Sigmoid colon (tissue), 4 donors: ENCODE data around the gene SBK1.

ENCODE experiments used
- CTCF ChIP-seq, 4 experiments: fragments of 450-650 bp in 3 of 4; fragments of 200-600 bp in 1 of 4; IDR thresholded peaks; one replicate each; pipeline ENCODE4 v1.5.1; 2016 to 2019; ENCODE audit warnings: antibody characterized with exemption in 4 of 4, mild to moderate bottlenecking in 3 of 4, moderate library complexity in 2 of 4
- POLR2AphosphoS5 ChIP-seq, 4 donors: sonication (generic); formaldehyde crosslinking; IDR thresholded peaks; one replicate each; pipeline ENCODE4 v1.6.1; 2017; ENCODE audit warnings: antibody characterized with exemption in 4 of 4

- TF ChIP-seq CTCF (IDR thresholded peaks at IDR 0.05) (no peak), POLR2AphosphoS5 (IDR thresholded peaks at IDR 0.05) (no peak)
Observed at GRCh38 chr16:28258567-28258966, 33.8 kb upstream of the SBK1 start.
